GM11168 (cell line): Measurements from ENCODE around the gene GRK2.

ENCODE experiments used
- in situ Hi-C: fragments of 300-500 bp; cut with MboI; formaldehyde crosslinking; loops from one replicate; pipeline ENCODE4 v1.12.0; 2022; ENCODE audit warnings: low sequenced_read_pairs; ENCODE audit not compliant: unreplicated experiment

Gene GRK2

GRCh38 chr11:67269401-67270255 lies 3.4 kb downstream of the GRK2 start:
- in situ Hi-C loops, result no loop called here

GRCh38 chr11:67270256-67271204 lies 4.3 kb downstream of the GRK2 start:
- in situ Hi-C loops, result no loop called here

GRCh38 chr11:67271205-67271540 lies 4.9 kb downstream of the GRK2 start:
- in situ Hi-C loops, result no loop called here

- in situ Hi-C loops, result no loop called here
Observed at GRCh38 chr11:67271541-67272284, 5.4 kb downstream of the GRK2 start.

- in situ Hi-C loops, result no loop called here
Observed at GRCh38 chr11:67272327-67273259, 6.3 kb downstream of the GRK2 start.

- in situ Hi-C loops, result no loop called here
Observed at GRCh38 chr11:67273260-67273990, 7.2 kb downstream of the GRK2 start.

GRCh38 chr11:67274768-67275605 lies 8.7 kb downstream of the GRK2 start:
- in situ Hi-C loops, result loop anchor here (5.0 kb wide), 1 partner anchor 42 kb away; no protein-coding TSS in a partner anchor

GRCh38 chr11:67275606-67276409 lies 9.5 kb downstream of the GRK2 start:
- in situ Hi-C loops, result loop anchor here (5.0 kb wide), 1 partner anchor 41 kb away; no protein-coding TSS in a partner anchor

- in situ Hi-C loops, result loop anchor here (5.0 kb wide), 1 partner anchor 40 kb away; no protein-coding TSS in a partner anchor
Observed at GRCh38 chr11:67276781-67277230, 10.5 kb downstream of the GRK2 start.

- in situ Hi-C loops, result loop anchor here (5.0 kb wide), 1 partner anchor 40 kb away; no protein-coding TSS in a partner anchor
Observed at GRCh38 chr11:67277231-67277961, 11.1 kb downstream of the GRK2 start.

GRCh38 chr11:67278135-67278938 lies 12.1 kb downstream of the GRK2 start:
- in situ Hi-C loops, result loop anchor here (5.0 kb wide), 1 partner anchor 39 kb away; no protein-coding TSS in a partner anchor

GRCh38 chr11:67278939-67279588 lies 12.8 kb downstream of the GRK2 start:
- in situ Hi-C loops, result loop anchor here (5.0 kb wide), 1 partner anchor 38 kb away; no protein-coding TSS in a partner anchor

- in situ Hi-C loops, result loop anchor here (5.0 kb wide), 1 partner anchor 38 kb away; no protein-coding TSS in a partner anchor
Observed at GRCh38 chr11:67279589-67280340, 13.5 kb downstream of the GRK2 start.

GRCh38 chr11:67280341-67280787 lies 14.1 kb downstream of the GRK2 start:
- in situ Hi-C loops, result no loop called here
